Chondrocyte (in vitro differentiated cells): ENCODE results near the gene GLS. TPM values are rescaled to one million over a fixed set of nuclear protein-coding genes. Genes with fewer than 3 reads are reported as not detected.
"Not testable (repeated sequence)": the region's sequence is repeated elsewhere in the genome, so short reads cannot be mapped to it uniquely, and the experiment has no call there.

Experiments used
- DNase-seq: peaks from one replicate; pipeline ENCODE4 v3.0.0; 2021; ENCODE audit warnings: mixed read lengths, low spot score
- H3K27ac Mint-ChIP-seq: one replicate; pipeline ENCODE4 v1.8.0; 2021; ENCODE audit warnings: mild to moderate bottlenecking, moderate library complexity, mixed read lengths; ENCODE audit not compliant: unreplicated experiment
- H3K27me3 Mint-ChIP-seq: 2 replicates; pipeline ENCODE4 v1.8.0; 2021; ENCODE audit warnings: low read depth, mixed read lengths
- H3K36me3 Mint-ChIP-seq: 2 replicates; pipeline ENCODE4 v1.8.0; 2021; ENCODE audit warnings: low read depth, mixed read lengths
- H3K4me1 Mint-ChIP-seq: 2 replicates; pipeline ENCODE4 v1.8.0; 2021; ENCODE audit warnings: low read depth, mild to moderate bottlenecking, mixed read lengths
- H3K4me3 Mint-ChIP-seq: one replicate; pipeline ENCODE4 v1.8.0; 2021; ENCODE audit warnings: mild to moderate bottlenecking, moderate library complexity, mixed read lengths; ENCODE audit not compliant: unreplicated experiment
- H3K9me3 Mint-ChIP-seq: 2 replicates; pipeline ENCODE4 v1.8.0; 2021; ENCODE audit warnings: low read depth, mixed read lengths
- CTCF ChIP-seq: fragments of 200-600 bp; sonication (generic); IDR thresholded peaks from 2 replicates; pipeline ENCODE4 v1.5.0; 2021; ENCODE audit warnings: antibody characterized with exemption, mild to moderate bottlenecking, moderate library complexity
- total RNA-seq: library from RNA; stranded (reverse); gene quantifications from 3 replicates; pipeline ENCODE4 v1.2.1, GENCODE V29; 2021

Gene GLS
- total RNA-seq, 1 donor from 2014 or later, result 234 TPM

GRCh38 chr2:190948671-190949070 is 68.0 kb downstream of the GLS start:
- DNase-seq, result no peak
- H3K4me3 Mint-ChIP-seq, result no peak overlapping the region
- no peaks in the 10 kb centered on the region for H3K27me3 Mint-ChIP-seq
- peaks cover 22% of the 10 kb centered on the region for H3K4me1 Mint-ChIP-seq
- H3K27ac Mint-ChIP-seq, result no peak overlapping the region
- no peaks in the 10 kb centered on the region for H3K36me3 Mint-ChIP-seq
- TF ChIP-seq CTCF, result no peak
- no peaks in the 10 kb centered on the region for H3K9me3 Mint-ChIP-seq

GRCh38 chr2:190950566-190950991 is 70.0 kb downstream of the GLS start:
- no peaks in the 10 kb centered on the region for H3K9me3 Mint-ChIP-seq
- no peaks in the 10 kb centered on the region for H3K27me3 Mint-ChIP-seq
- no peak for TF ChIP-seq CTCF

GRCh38 chr2:190953257-190953656 is 72.6 kb downstream of the GLS start:
- Mint-ChIP-seq H3K36me3 (peaks cover 11% of the 10 kb centered on the region), H3K9me3 (peaks cover 2% of the 10 kb centered on the region), H3K4me1 (peaks cover 13% of the 10 kb centered on the region), H3K4me3 (no peak overlapping the region), H3K27me3 (no peaks in the 10 kb centered on the region), H3K27ac (no peak overlapping the region)
- DNase-seq, result no peak
- no peak for TF ChIP-seq CTCF

More at GRCh38 chr2:190950566-190950991, 70.0 kb downstream of the GLS start:
- H3K4me1 Mint-ChIP-seq, result peaks cover 12% of the 10 kb centered on the region
- H3K4me3 Mint-ChIP-seq, result no peak overlapping the region
- H3K27ac Mint-ChIP-seq, result no peak overlapping the region
- H3K36me3 Mint-ChIP-seq, result no peaks in the 10 kb centered on the region
- DNase-seq, result no peak

- peaks cover 31% of the 10 kb centered on the region for H3K36me3 Mint-ChIP-seq
- H3K27ac Mint-ChIP-seq, result peak overlapping the region; percentile 9
- H3K4me3 Mint-ChIP-seq, result no peak overlapping the region
- no peak for TF ChIP-seq CTCF
- no peaks in the 10 kb centered on the region for H3K27me3 Mint-ChIP-seq
- H3K4me1 Mint-ChIP-seq, result peaks cover 28% of the 10 kb centered on the region
- no peak for DNase-seq
- peaks cover 2% of the 10 kb centered on the region for H3K9me3 Mint-ChIP-seq
Measured at GRCh38 chr2:190959911-190960788, 79.5 kb downstream of the GLS start.

GRCh38 chr2:190961117-190961516 is 80.5 kb downstream of the GLS start:
- peaks cover 28% of the 10 kb centered on the region for H3K4me1 Mint-ChIP-seq
- peak overlapping the region; percentile 34 for H3K27ac Mint-ChIP-seq
- not testable (repeated sequence) for H3K9me3 Mint-ChIP-seq, H3K4me3 Mint-ChIP-seq, DNase-seq, H3K27me3 Mint-ChIP-seq
- H3K36me3 Mint-ChIP-seq, result peaks cover 29% of the 10 kb centered on the region
